ENCODE results near the gene XDH.

The XDH gene

DNA sequence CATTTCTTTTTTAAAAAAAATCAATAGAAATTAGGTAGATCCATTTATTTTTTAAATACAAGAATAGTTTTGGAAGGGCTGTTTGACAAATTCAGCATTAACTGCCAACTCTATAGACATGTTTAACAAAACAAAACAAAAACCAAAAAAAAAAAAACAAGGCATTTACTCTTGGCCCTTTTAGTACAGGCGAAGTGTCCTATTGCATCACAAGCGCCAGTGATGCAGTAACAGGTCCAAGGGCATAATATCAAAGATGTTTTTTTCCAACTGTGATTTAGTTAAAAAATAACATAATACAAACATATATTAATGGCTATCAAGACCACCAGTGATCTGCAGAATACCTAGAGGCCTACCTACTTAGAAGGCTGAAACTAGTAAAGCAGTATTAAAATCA, 55.3 kb downstream of the XDH start:
- H3K27me3 ChIP-seq, result peaks cover 22% of the 10 kb centered on the region
- TF ChIP-seq, protein P1, sequence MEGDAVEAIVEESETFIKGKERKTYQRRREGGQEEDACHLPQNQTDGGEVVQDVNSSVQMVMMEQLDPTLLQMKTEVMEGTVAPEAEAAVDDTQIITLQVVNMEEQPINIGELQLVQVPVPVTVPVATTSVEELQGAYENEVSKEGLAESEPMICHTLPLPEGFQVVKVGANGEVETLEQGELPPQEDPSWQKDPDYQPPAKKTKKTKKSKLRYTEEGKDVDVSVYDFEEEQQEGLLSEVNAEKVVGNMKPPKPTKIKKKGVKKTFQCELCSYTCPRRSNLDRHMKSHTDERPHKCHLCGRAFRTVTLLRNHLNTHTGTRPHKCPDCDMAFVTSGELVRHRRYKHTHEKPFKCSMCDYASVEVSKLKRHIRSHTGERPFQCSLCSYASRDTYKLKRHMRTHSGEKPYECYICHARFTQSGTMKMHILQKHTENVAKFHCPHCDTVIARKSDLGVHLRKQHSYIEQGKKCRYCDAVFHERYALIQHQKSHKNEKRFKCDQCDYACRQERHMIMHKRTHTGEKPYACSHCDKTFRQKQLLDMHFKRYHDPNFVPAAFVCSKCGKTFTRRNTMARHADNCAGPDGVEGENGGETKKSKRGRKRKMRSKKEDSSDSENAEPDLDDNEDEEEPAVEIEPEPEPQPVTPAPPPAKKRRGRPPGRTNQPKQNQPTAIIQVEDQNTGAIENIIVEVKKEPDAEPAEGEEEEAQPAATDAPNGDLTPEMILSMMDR (IDR thresholded peaks at IDR 0.05; ENCODE audit: low read depth, low read length), result no peak
- no peaks in the 10 kb centered on the region for H3K9me3 ChIP-seq
- H3K36me3 ChIP-seq, result no peaks in the 10 kb centered on the region
- H3K4me1 ChIP-seq, result no peaks in the 10 kb centered on the region
- H3K4me3 ChIP-seq (ENCODE audit: low read depth, low read length), result no peak overlapping the region
- DNase-seq, result no peak

DNA sequence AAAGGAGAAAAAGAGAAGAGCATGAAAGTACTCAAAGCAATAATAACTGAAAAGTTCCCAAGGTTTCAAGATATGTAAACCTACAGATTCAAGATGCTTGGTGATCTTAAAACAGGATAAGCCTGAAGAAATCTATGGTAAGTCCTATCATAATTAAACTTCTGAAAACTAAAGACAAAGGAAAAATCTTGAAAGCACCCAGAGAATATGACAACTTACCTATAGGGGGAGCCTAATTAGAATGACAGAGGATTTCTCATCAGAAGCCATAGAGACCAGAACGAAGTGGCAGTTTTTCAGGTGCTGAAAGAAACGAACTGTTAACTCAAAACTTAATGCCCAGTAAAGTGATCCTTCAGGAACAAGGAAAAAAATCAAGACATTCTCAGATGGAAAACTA, 59.7 kb downstream of the XDH start:
- Histone ChIP-seq H3K9me3 (no peaks in the 10 kb centered on the region), H3K27me3 (peaks cover 29% of the 10 kb centered on the region), H3K4me1 (no peaks in the 10 kb centered on the region), H3K36me3 (no peaks in the 10 kb centered on the region), H3K4me3 (ENCODE audit: low read depth, low read length) (no peak overlapping the region)
- no peak for DNase-seq
- TF ChIP-seq, protein P1 (IDR thresholded peaks at IDR 0.05; ENCODE audit: low read depth, low read length), result peak; percentile 50

DNA sequence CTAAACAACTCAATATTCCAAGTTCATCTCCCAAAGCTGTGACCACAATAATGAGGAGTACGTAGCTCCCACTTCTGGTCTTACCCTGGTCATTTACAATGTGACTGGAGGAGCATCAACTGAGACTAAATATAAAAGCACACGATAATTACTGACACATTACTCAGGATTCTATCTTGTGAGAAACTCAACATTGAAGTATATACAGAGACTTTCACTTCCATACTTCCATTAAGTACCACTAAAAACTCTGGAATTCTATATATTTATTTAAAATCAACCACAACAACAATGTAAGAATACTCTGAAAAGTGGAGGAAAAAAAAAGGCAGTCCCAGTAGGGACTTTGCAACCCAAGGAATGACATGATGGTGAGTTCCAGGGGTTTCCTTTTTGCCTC, 61.4 kb downstream of the XDH start:
- no peak for DNase-seq
- TF ChIP-seq, protein P1 (IDR thresholded peaks at IDR 0.05; ENCODE audit: low read depth, low read length), result no peak
- no peak overlapping the region for H3K4me3 ChIP-seq (ENCODE audit: low read depth, low read length)
- no peaks in the 10 kb centered on the region for H3K9me3 ChIP-seq
- peaks cover 24% of the 10 kb centered on the region for H3K27me3 ChIP-seq
- H3K36me3 ChIP-seq, result no peaks in the 10 kb centered on the region
- no peaks in the 10 kb centered on the region for H3K4me1 ChIP-seq

DNA sequence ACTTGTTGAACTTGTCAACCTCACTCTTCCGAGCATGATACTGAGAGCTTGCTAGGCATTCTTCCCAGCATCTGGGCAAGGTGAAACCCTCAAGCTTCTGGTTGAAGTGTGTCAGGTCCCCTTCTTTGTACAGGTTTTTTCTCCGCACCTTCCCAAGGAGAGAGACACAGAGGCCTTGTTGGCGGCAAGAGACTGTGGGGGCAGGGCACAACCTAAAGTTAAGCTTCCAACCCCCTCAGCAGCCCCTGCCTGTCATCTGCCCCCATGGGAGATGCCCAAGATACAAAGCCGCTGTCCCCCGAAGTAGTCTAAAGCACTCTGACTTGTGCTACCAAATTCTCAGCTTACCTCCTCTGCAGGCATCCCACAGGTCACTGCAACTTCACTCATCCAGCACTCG, 64.9 kb downstream of the XDH start:
- H3K9me3 ChIP-seq, result no peaks in the 10 kb centered on the region

DNA sequence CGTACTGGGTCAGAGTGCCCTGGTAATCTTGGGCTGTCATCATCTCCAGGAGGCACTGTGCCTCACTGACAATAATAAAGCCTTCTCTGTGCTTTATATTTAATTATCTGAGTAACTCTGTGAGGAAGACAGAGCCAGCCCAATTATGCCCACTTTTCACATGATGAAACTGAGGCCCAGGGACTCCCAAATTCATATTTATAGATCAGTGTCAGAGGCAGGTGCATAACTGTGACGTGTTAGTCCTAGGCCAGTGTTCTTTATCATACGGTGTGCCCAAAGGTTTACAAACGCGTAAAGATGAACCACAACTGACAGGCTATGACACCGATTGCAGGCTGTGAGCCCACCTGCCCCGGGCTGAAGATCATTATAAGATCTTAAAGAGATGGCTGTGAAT, 65.4 kb downstream of the XDH start:
- Histone ChIP-seq H3K36me3 (no peaks in the 10 kb centered on the region), H3K4me1 (no peaks in the 10 kb centered on the region), H3K4me3 (ENCODE audit: low read depth, low read length) (no peak overlapping the region), H3K9me3 (no peaks in the 10 kb centered on the region), H3K27me3 (peaks cover 9% of the 10 kb centered on the region)
- TF ChIP-seq, protein P1 (IDR thresholded peaks at IDR 0.05; ENCODE audit: low read depth, low read length), result no peak
- no peak for DNase-seq

More for the DNA sequence above, 64.9 kb downstream of the XDH start:
- TF ChIP-seq, protein P1 (IDR thresholded peaks at IDR 0.05; ENCODE audit: low read depth, low read length), result no peak
- no peaks in the 10 kb centered on the region for H3K4me1 ChIP-seq
- H3K4me3 ChIP-seq (ENCODE audit: low read depth, low read length), result no peak overlapping the region
- H3K27me3 ChIP-seq, result peaks cover 9% of the 10 kb centered on the region
- H3K36me3 ChIP-seq, result no peaks in the 10 kb centered on the region
- DNase-seq, result no peak

DNA sequence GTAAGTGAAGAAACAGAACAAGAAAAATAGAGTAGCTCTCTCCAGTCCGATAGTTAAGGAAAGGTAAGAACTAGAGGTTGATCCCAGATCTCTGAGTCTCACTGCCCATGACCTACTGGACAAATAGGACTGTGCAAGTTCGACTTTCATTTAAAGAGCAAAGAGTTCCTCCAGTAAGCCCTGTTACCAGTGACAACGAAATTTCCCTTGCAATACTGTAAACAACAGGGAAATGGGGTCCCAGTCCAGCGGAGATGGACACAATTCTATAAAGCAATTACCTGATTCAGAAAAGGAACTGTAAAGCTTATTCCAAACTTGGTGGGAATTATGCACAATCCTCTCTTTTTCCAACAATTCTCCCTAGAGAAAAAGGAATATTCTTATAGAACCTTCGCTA, 65.9 kb downstream of the XDH start:
- TF ChIP-seq, protein P1 (IDR thresholded peaks at IDR 0.05; ENCODE audit: low read depth, low read length), result no peak
- H3K9me3 ChIP-seq, result no peaks in the 10 kb centered on the region
- DNase-seq, result no peak
- no peak overlapping the region for H3K4me3 ChIP-seq (ENCODE audit: low read depth, low read length)
- H3K36me3 ChIP-seq, result no peaks in the 10 kb centered on the region
- no peaks in the 10 kb centered on the region for H3K4me1 ChIP-seq
- peaks cover 9% of the 10 kb centered on the region for H3K27me3 ChIP-seq

Measured in BE2C (cell line).